Omental fat pad (tissue), 4 donors: ENCODE data around the gene MIA. TPM values are rescaled to one million over a fixed set of nuclear protein-coding genes. Genes with fewer than 3 reads are reported as not detected.

ENCODE experiments used
- ATAC-seq: fragments of 150-250 bp; one replicate; pipeline ENCODE4 v1.9.1; 2016; ENCODE audit warnings: mild to moderate bottlenecking, moderate library complexity; ENCODE audit not compliant: low FRiP score
- DNase-seq: peaks from one replicate; pipeline ENCODE4 v3.0.0-alpha.2; 2019; ENCODE audit warnings: low spot score
- CTCF ChIP-seq, 3 donors: fragments of 450-650 bp; IDR thresholded peaks; one replicate each; pipeline ENCODE4 v1.5.1; 2016 to 2017; ENCODE audit warnings: antibody characterized with exemption in 3 of 3, mild to moderate bottlenecking in 3 of 3, moderate library complexity in 2 of 3
- total RNA-seq, 4 donors: library from RNA; depleted of rRNA; stranded (reverse); fragments of >200 nt; gene quantifications; one replicate each; pipeline ENCODE4 v1.1.0, GENCODE V29; 2016

Gene MIA
- total RNA-seq, 4 donors from 2014 or later, result not detected

DNA sequence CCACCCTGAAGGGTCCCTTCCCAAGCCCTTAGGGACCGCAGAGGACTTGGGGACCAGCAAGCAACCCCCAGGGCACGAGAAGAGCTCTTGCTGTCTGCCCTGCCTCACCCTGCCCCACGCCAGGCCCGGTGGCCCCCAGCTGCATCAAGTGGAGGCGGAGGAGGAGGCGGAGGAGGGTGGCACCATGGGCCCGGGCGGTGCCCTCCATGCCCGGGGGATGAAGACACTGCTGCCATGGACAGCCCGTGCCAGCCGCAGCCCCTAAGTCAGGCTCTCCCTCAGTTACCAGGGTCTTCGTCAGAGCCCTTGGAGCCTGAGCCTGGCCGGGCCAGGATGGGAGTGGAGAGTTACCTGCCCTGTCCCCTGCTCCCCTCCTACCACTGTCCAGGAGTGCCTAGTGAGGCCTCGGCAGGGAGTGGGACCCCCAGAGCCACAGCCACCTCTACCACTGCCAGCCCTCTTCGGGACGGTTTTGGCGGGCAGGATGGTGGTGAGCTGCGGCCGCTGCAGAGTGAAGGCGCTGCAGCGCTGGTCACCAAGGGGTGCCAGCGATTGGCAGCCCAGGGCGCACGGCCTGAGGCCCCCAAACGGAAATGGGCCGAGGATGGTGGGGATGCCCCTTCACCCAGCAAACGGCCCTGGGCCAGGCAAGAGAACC, 25.1 kb downstream of the MIA start:
- TF ChIP-seq CTCF (IDR thresholded peaks at IDR 0.05), result no peak
- no peak for DNase-seq
- ATAC-seq, result no peak

GRCh38 chr19:40800997-40801377, 25.7 kb downstream of the MIA start:
- DNase-seq, result no peak

GRCh38 chr19:40801426-40802299, 26.3 kb downstream of the MIA start:
- no peak for ATAC-seq
- no peak for DNase-seq
- TF ChIP-seq CTCF (IDR thresholded peaks at IDR 0.05), result no peak

More at GRCh38 chr19:40800997-40801377, 25.7 kb downstream of the MIA start:
- ATAC-seq, result no peak
- TF ChIP-seq CTCF (IDR thresholded peaks at IDR 0.05), result no peak

DNA sequence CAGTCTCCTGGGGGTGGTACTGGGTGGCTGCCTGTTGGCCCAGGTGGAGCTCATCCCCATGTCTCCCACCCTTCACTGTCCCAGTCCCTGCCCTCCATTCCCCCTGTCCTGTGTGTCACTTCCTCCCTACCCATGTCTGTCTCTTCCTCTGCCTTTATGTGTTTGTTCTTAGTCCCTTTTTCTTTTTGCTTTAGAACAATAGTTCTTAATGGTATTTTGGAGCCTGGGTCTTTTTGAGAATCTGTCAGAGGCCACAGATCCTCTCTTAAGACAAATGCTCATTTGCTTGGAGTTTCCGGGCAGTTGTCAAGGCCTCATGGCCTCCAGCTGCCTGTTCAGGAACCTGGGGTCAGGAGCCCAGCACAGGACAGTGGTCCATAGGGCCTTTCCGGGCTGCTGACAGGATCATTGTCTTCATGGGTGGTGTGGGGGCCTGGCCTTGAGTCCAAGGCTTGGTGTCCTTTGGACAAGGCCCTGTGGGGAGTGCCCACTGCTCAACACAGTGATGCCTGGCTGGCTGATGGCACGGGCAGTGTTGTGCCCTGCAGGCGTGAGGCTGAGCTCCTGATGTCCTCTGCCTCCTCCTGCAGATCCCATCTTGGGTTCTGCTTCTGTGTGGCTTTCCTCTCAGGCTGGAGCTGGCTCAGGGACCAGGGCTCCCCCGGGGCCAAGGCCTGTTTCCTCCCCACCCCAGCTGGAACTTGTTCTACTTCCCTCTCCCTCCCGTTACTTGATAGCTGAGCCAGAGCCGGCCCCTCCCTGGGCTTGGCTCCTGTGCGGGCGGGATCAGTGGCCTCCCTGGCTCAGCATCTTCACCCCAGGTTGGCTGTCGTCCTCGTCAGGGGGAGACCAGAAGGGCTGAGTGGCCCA, 27.2 kb downstream of the MIA start:
- no peak for DNase-seq
- no peak for TF ChIP-seq CTCF (IDR thresholded peaks at IDR 0.05)
- no peak for ATAC-seq

DNA sequence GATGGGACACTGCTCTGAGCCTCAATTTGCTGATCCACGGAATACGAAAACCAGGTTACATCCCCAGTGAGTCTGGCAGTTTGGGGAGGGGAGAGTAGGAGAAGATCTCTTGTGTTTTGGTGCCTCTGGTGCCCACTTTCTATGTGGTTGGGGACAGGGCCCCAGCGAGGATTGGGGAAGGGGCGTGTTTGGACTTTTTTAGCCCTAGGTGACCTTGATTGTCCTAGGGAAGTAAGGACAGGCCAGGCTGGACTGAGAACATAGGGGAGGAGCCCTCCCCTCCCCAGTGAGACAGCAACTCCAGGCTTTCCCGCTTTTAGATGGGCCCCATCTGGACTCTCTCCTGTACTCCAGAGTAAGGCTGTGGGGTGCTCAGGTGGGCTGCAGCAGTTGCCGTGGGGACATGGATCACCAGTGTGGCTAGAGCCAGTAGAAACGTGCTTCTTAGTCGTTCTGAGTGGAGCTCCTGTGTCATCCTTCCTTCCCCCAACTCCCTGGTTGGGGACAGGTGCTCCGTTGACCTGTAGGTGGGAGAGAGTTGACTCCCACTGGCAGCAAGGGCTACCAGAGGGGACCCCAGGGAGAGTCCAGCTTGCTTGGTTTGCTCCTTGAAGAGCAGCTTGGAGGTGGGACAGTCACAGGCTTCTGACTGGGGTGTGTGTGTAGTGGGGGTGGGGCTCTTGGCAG, 28.0 kb downstream of the MIA start:
- DNase-seq, result no peak
- no peak for ATAC-seq
- no peak for TF ChIP-seq CTCF (IDR thresholded peaks at IDR 0.05)
